ENCODE results near the gene RTL10. TPM values are rescaled to one million over a fixed set of nuclear protein-coding genes. Genes with fewer than 3 reads are reported as not detected.

RTL10 gene
- total RNA-seq: 14.8 and 16.7 TPM in 2 replicates

DNA sequence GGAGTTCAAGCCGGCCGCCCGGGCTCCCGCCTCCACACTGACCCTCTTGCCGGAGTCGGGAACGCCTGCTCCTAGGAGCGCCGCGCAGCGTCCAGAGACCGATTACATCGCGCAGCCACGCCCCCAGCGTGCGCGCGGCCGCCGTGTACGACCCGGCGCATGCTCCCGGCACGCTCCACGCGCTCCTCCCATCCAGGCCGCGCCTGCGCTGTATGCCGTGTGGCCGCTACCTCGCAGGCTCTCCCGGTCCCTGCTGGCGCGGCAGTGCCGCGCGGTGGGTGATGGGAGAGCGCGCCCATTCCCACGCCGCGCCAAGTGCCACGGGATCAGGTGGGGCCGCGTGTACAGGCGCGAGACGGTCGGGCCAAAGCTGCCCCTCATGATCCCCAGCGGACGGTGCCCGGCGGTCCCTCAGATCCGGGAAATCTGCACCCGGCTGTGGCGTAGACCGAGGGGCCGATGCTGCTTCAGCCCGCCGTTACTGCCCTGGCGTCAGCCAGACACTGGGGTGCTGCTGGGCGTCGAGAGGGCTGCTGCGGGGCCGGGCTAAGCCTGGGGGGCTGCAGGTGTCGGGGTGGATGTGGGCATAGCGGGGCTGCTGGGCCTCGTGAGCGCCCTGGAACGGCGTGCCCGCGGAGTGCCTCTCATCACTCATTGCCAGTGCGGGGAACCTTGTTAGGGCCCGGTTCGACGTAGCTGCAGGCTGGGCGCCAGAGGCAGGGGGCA, at the start of gene RTL10, which contains the start of gene GNB1L:
Gene RTL10 (minus strand): TSS at position 97 of the 726 bp plus-strand sequence. CDS start 2,613 bp downstream, outside the sequence.
Gene GNB1L (minus strand): TSS at position 97 of the 726 bp plus-strand sequence. CDS start 33,519 bp downstream, outside the sequence.
- intact Hi-C loops (cut with micrococcal nuclease): loop anchor here (1.0 to 10.0 kb wide), 8 partner anchors 36 to 710 kb away; partner anchors contain the start of genes CDC45, COMT, ESS2 and HIRA

GRCh38 chr22:19904174-19904856, 49.6 kb upstream of the RTL10 start:
- intact Hi-C loops (cut with micrococcal nuclease): no loop called here

DNA sequence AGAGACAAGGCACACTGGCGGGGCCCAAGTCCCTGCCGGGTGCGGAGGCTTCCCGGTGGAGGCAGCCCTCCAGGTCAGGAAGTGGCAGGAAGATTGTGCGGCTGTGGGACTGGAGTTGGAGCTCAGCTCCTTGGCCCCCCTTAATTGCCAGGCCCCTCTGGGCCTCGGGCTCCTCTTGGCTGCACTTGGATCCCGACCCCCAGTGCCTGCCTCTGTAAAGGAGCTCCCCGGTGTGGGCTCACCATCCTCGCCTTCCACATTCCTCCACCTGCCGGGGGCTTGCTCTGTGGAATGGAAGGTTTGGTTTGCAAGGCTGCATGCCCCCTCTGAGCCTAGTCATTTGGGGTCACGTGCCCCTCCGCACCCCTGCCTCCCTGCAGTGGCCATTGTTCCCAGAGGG, 48.8 kb upstream of the RTL10 start:
- intact Hi-C loops (cut with micrococcal nuclease): no loop called here

DNA sequence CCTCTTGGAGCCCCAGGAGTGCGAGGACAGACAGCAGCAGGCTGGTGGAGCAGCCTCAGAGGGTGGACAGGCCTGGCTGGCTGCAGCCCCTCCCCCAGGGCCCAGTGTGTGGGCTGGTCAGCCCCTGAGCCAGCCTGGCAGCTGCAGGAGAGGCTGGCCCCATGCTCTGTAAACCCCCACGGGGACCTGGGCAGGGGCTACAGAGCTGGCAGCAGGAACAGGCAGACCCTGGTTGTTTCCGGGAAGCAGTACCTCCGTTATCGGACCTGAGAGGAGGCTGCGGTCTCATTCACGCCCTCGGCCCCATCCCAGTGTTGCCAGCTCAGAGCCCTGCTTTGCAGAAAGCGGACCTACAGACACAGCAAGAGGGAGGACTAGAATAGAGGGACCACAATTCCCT, 48.4 kb upstream of the RTL10 start:
- intact Hi-C loops (cut with micrococcal nuclease): no loop called here

DNA sequence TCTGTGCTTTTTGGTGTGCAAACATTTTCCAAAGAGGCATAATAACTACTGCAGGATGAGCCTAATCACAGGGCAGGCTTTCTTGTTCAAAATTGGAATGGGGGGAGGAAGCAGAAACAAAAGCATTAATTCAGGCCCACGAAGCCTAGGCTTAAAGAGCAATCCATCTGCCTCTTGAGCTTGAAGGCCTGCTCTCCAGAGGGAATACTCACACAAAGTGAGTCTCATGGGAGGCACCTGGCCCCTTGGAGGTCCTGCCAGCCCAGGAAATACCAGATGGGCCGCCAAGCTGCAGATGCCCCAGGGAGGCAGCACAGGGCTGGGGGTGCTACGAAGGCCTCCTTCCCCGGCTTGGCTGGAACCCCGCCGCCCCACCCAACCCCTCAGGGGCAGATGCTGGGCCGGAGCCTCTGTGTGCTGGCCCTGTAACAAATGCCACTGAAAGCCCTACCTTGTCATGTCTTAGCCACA, 47.6 kb upstream of the RTL10 start:
- intact Hi-C loops (cut with micrococcal nuclease): no loop called here

- intact Hi-C loops (cut with micrococcal nuclease): no loop called here
Observed at GRCh38 chr22:19901577-19902244, 47.0 kb upstream of the RTL10 start.

DNA sequence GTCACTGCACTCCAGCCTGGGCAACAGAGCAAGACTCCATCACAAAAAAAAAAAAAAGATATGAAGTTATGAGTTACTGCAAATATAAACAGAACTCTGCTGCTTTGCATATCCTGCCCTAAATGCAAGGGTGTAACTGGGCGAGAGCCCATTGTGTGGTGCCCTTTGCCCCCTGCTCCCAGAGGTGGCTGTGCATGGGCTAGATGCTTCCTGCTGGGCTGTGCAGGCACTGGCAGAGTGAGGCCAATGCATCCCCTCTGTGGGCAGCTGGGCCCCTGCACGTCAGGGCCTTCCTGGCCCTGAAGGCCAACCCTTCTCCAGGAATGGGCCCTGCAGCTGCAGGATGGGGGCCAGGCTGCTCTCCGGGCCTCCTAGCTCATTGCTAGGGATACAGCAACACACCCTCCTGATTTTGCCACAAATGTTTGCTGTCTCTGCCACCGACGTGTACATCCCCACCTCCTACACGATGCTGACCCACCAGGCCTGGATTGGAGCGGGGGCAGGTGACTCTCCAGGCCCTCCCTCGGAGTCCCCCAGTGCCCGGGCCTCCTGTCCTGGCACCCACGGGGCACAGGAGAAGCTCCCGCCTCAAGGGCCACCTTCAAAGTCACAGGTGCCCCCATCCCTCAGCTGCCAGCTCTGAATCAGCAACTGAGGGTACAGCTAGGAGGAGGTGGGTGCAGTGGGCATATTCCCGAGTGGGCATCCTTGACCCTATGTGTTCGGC, 46.2 kb upstream of the RTL10 start:
- intact Hi-C loops (cut with micrococcal nuclease): no loop called here

GRCh38 chr22:19898831-19899567, 44.3 kb upstream of the RTL10 start:
- intact Hi-C loops (cut with micrococcal nuclease): no loop called here

DNA sequence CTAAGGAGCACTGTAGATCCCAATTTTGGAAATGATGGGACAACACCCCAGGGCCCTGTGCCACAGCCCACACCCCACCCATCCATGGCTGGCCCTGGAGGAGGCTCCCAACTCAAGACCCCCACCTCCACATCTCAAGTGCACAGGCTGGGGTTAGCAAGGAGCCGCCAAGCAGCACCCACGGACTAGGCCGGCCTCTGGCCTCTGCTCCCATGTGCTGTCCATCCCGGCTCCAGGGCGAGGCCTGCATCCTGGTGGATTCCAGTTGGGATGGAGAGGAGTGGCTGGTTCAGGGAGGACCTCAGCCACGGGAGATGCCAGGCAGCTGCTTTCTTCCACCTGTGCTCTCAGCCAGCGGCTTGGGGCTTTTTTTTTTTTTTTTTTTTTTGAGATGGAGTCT, 43.5 kb upstream of the RTL10 start:
- intact Hi-C loops (cut with micrococcal nuclease): no loop called here

- intact Hi-C loops (cut with micrococcal nuclease): no loop called here
Observed at GRCh38 chr22:19897726-19898125, 43.1 kb upstream of the RTL10 start.

DNA sequence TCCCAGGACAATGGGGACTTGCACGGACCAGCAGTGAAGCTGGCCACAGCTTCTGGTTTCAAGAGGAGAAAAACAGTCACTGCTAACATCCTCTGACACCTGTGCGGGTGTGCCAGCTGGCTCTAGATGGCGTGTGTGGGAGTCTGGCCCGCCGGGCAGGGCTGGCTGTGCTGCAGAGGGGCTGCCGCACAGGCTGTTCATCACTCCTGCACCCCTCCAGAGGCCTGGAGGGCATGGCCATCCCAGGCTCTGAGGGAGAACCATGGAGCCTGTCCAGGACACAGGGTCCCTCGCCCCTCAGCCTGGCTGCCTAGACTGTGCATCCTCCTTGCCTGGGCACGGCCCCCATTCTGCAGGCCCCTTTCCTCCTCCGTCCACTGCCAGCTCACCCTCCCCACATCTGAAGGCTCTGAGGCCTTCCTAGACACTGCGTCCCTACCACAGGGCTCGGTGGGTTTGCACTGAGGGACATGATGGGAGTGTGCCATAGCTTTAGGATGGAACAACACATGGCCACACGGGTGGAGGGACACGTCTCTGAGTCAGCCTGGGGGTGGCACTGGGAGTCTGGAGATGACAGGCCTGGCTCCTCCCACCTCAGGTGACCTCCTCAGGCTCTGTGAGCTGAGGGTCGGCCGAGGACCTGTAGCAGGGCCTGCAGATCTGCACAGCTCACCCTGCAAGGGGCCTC, 42.1 kb upstream of the RTL10 start:
- intact Hi-C loops (cut with micrococcal nuclease): no loop called here

GRCh38 chr22:19895160-19895849, 40.6 kb upstream of the RTL10 start:
- intact Hi-C loops (cut with micrococcal nuclease): no loop called here

DNA sequence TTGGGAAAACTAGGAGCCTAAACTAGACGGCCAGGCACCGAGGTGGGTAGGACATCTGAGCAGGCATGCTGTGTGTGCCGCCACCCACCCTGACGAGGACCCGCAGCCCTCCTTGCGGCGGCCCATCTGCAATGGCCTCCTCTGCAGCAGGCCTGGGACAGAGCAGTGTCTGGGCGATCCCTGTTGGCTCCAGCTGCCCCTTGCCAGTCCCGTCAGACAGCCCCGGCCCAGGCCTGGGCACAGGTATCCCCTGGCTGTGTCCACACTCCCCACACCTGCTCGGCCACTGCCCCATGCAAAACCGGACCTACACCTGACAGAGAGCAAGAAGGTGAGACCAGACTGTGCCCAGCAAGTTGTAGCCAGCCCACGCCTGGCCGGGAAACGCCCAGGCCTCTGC, 38.7 kb upstream of the RTL10 start:
- intact Hi-C loops (cut with micrococcal nuclease): no loop called here

- intact Hi-C loops (cut with micrococcal nuclease): no loop called here
Observed at GRCh38 chr22:19892925-19893324, 38.3 kb upstream of the RTL10 start.

- intact Hi-C loops (cut with micrococcal nuclease): no loop called here
Observed at GRCh38 chr22:19892257-19892879, 37.7 kb upstream of the RTL10 start.

DNA sequence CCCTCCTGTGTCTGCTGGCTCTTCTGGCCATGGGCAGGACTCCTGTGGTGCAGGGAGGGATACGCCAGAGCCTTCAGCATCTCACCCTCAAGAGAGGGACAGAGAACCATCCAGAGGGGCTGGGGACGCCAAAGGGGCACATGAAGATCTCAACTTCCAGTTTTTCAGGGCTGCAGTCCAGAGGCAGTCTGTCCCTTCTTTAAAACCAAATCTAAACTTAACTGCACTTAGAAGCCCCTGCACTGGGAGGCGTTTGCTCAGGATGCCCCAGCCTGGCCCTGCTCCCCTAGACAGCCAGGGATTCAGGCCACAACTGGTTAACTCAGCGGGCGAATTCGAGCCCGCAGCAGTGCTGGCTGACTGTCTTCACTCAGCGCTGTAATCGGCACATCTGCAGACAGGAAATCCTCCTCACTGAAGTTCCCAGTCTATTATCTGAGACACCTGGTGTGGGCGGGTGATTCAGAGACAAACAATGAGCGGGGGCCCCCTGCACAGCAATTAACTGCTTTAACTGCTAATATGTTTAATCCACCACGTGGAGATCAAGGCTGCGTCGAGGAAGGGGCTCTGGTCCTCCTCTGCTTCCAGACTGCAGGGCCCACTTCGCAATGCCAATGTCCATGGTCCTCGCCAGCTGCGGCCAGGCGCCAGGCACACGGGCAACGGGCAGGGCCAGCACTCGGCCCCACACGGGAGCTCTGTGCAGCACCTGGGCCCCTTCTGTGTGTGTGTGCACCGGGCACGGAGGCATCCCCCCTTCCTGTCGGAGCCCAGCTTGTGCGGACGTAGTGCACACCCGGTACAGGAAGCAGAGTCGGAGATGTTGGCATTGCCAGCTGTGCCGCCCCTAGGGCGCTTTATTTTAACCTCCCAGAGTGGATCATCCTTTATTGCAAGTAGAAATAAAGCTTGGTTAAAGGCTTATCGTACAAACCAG, 36.9 kb upstream of the RTL10 start:
- intact Hi-C loops (cut with micrococcal nuclease): loop anchor here (1.0 kb wide), 3 partner anchors 19 to 135 kb away; partner anchors contain the start of genes GNB1L and RTL10

DNA sequence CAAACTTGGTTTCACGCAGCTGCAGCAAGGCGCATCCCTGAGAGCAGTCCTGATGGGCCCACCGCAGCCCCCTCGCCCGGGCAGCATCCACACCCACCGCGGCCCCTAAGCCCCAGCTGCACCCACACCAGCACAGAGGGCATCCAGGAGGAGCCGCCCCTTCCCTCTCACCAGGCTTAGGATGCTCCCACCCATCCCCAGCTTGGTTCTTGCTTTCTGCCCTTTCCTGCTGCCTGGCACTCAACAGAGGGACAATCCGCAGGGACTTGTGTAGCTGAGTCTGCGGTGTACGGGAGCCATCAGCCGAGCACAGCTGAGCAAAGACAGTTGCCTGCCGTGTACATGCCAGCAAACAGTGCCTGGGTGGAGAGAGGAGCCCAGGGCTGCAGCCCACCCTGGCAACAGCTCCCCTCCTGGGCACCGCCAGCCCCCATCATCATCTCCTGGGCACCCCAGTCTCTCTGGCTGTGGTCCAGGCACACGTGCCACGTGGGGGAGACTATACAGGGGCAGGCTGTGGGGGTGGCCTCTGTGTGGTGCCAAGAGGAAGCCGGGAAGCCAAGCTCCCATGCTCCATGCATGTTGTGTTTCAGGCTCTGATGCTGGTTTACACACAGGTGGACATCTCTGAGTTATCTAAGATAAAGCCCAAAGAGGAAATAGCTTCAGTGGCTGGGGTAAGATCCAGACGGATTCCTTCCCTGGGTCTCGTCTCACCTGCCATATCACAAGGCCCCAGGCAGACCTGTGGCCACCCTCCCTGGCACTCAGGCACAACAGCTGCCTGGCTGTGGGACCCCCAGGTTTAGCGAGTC, 36.0 kb upstream of the RTL10 start:
- intact Hi-C loops (cut with micrococcal nuclease): loop anchor here (1.0 kb wide), 3 partner anchors 20 to 134 kb away; partner anchors contain the start of genes GNB1L and RTL10
